HG03159 (cell line): ENCODE measurements around the gene KIF5B.

Experiments used
- ATAC-seq: cut with Tn5 transposase; IDR thresholded peaks from one replicate; pipeline ENCODE4 v1.9.1; 2021; ENCODE audit warnings: mild to moderate bottlenecking, moderate library complexity; ENCODE audit not compliant: unreplicated experiment

KIF5B gene

GRCh38 chr10:31962826-31963588, 93.2 kb downstream of the KIF5B start:
- no peak for ATAC-seq

- ATAC-seq = no peak
Measured at GRCh38 chr10:31961277-31962074, 94.7 kb downstream of the KIF5B start.

GRCh38 chr10:31959461-31960173, 96.6 kb downstream of the KIF5B start:
- ATAC-seq = no peak
